ENCODE results near the gene C3orf49. TPM values are rescaled to one million over a fixed set of nuclear protein-coding genes. Genes with fewer than 3 reads are reported as not detected.

Gene C3orf49
- total RNA-seq, 1 experiment from 2014 or later = not detected

DNA sequence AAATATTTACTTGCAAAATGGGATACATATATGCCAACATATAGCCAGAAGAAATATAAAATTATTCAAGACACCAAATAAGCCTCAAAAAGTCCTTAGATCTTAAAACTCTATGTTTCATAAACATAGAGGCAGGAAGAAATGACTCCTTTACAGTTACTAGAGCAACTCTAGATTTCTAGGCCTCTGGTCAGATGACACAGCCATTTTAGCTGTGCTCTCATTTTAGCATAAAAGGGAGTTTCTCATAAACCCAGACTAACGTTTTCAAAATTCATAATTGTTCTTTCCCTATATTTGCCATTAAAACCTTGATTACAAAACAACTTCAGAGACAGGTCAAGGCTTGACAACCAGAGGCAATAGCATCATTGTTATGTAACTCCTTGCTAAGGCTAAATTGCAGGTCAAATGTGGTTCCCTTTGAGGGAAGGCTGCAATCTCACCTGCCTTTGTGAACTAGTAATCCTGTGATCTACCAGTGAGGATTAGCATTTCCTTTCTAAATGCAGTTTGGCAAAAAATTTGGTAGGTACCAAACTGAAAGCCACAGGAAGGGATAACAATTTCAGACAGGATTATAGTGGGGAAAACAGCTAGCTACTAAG lies 36.3 kb downstream of the C3orf49 start:
- Mint-ChIP-seq H3K27me3 (ENCODE audit: unreplicated experiment) (no peaks in the 10 kb centered on the region), H3K4me3 (ENCODE audit: low read depth, unreplicated experiment) (no peak overlapping the region), H3K36me3 (ENCODE audit: insufficient read depth, unreplicated experiment) (no peaks in the 10 kb centered on the region), H3K27ac (ENCODE audit: unreplicated experiment) (no peak overlapping the region), H3K4me1 (ENCODE audit: low read depth, unreplicated experiment) (peaks cover 14% of the 10 kb centered on the region), H3K9me3 (ENCODE audit: low read depth, unreplicated experiment) (no peaks in the 10 kb centered on the region)
- no TSS peak for BruUV-seq (replicated peaks)
- no peak for DNase-seq
- TF ChIP-seq, protein P1, sequence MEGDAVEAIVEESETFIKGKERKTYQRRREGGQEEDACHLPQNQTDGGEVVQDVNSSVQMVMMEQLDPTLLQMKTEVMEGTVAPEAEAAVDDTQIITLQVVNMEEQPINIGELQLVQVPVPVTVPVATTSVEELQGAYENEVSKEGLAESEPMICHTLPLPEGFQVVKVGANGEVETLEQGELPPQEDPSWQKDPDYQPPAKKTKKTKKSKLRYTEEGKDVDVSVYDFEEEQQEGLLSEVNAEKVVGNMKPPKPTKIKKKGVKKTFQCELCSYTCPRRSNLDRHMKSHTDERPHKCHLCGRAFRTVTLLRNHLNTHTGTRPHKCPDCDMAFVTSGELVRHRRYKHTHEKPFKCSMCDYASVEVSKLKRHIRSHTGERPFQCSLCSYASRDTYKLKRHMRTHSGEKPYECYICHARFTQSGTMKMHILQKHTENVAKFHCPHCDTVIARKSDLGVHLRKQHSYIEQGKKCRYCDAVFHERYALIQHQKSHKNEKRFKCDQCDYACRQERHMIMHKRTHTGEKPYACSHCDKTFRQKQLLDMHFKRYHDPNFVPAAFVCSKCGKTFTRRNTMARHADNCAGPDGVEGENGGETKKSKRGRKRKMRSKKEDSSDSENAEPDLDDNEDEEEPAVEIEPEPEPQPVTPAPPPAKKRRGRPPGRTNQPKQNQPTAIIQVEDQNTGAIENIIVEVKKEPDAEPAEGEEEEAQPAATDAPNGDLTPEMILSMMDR (IDR thresholded peaks at IDR 0.05; ENCODE audit: unreplicated experiment) = no peak
- intact Hi-C loops (cut with micrococcal nuclease; ENCODE audit: unreplicated experiment) = no loop called here
- CTCF ChIA-PET = no interaction called here

DNA sequence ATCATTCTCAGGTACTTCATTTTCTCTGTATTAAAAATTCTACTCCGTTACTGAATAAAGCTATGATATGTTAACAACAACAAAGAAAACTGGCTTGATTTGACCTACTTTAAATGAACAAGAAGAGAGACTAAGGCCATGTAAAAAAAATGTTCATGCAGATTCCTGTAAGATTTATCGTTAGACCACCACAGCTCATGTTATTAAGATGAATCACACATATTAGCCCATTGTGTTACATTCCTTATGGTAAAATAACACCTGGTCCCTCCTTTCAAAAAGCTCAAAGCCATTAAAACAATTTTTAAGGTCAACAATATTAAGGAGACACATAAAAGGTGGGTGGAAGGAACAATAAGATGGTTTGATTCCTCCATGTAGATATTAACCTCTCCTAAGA lies 38.2 kb downstream of the C3orf49 start:
- H3K4me1 Mint-ChIP-seq (ENCODE audit: low read depth, unreplicated experiment) = peaks cover 32% of the 10 kb centered on the region
- no peak overlapping the region for H3K27ac Mint-ChIP-seq (ENCODE audit: unreplicated experiment)
- no peaks in the 10 kb centered on the region for H3K36me3 Mint-ChIP-seq (ENCODE audit: insufficient read depth, unreplicated experiment)
- no peaks in the 10 kb centered on the region for H3K27me3 Mint-ChIP-seq (ENCODE audit: unreplicated experiment)
- H3K4me3 Mint-ChIP-seq (ENCODE audit: low read depth, unreplicated experiment) = no peak overlapping the region
- CTCF ChIA-PET = no interaction called here
- no peak for DNase-seq
- intact Hi-C loops (cut with micrococcal nuclease; ENCODE audit: unreplicated experiment) = no loop called here
- no peaks in the 10 kb centered on the region for H3K9me3 Mint-ChIP-seq (ENCODE audit: low read depth, unreplicated experiment)
- BruUV-seq (replicated peaks) = no TSS peak
- TF ChIP-seq, protein P1 (IDR thresholded peaks at IDR 0.05; ENCODE audit: unreplicated experiment) = no peak

DNA sequence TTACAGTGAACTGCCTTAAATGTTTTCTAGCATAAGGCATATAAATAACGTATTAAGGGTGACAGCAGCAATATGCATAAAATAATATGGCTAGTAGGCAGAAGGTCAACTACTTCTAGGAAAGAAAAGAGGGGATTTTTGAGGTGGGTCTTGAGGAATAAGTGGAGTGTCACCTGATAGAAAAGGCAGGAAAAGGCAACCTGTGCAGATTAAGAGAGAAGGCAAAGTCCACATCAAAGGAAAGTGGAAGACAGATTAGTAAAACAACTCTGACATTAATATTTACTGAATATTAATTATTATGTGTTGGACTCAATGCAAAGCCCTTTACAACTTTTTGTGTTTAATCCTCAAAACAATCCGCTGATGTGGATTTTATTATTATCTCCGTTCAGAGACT lies 41.7 kb downstream of the C3orf49 start:
- intact Hi-C loops (cut with micrococcal nuclease; ENCODE audit: unreplicated experiment) = loop anchor here (10.0 kb wide), 1 partner anchor 104 kb away; no protein-coding TSS in a partner anchor
- Mint-ChIP-seq H3K36me3 (ENCODE audit: insufficient read depth, unreplicated experiment) (peaks cover 27% of the 10 kb centered on the region), H3K4me1 (ENCODE audit: low read depth, unreplicated experiment) (peaks cover 42% of the 10 kb centered on the region), H3K4me3 (ENCODE audit: low read depth, unreplicated experiment) (no peak overlapping the region), H3K27me3 (ENCODE audit: unreplicated experiment) (no peaks in the 10 kb centered on the region), H3K27ac (ENCODE audit: unreplicated experiment) (no peak overlapping the region), H3K9me3 (ENCODE audit: low read depth, unreplicated experiment) (no peaks in the 10 kb centered on the region)
- TF ChIP-seq, protein P1 (IDR thresholded peaks at IDR 0.05; ENCODE audit: unreplicated experiment) = no peak
- BruUV-seq (replicated peaks) = no TSS peak
- DNase-seq = no peak
- CTCF ChIA-PET = no interaction called here

DNA sequence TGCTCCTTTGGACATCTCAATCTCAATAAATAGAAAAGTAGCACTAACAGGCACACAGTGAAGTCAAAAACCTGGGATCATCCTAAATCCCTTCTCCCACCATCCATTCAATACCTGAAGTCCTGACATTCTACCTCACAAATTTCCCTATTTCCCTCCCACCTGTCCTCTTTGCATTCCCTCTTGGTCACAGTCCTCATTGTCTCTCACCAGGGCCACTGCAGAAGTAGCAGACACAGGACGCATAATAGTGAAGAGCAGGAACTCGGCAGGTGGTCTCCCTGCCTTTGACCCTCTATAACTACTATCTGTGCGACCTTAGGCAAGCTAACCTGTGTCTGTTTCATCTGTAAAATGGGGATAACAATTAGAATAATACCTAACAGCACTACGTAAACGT lies 42.2 kb downstream of the C3orf49 start:
- no peaks in the 10 kb centered on the region for H3K9me3 Mint-ChIP-seq (ENCODE audit: low read depth, unreplicated experiment)
- H3K27ac Mint-ChIP-seq (ENCODE audit: unreplicated experiment) = no peak overlapping the region
- peaks cover 42% of the 10 kb centered on the region for H3K4me1 Mint-ChIP-seq (ENCODE audit: low read depth, unreplicated experiment)
- DNase-seq = no peak
- intact Hi-C loops (cut with micrococcal nuclease; ENCODE audit: unreplicated experiment) = loop anchor here (10.0 kb wide), 1 partner anchor 103 kb away; no protein-coding TSS in a partner anchor
- no peaks in the 10 kb centered on the region for H3K27me3 Mint-ChIP-seq (ENCODE audit: unreplicated experiment)
- H3K36me3 Mint-ChIP-seq (ENCODE audit: insufficient read depth, unreplicated experiment) = peaks cover 27% of the 10 kb centered on the region
- TF ChIP-seq, protein P1 (IDR thresholded peaks at IDR 0.05; ENCODE audit: unreplicated experiment) = no peak
- BruUV-seq (replicated peaks) = no TSS peak
- H3K4me3 Mint-ChIP-seq (ENCODE audit: low read depth, unreplicated experiment) = no peak overlapping the region
- CTCF ChIA-PET = no interaction called here

Measured in Calu3 (cell line).